ACC112 (cell line): ENCODE measurements around the gene TOGARAM2.
A peak's percentile ranks its signal among the peaks of the same experiment; 100 is the strongest.

Experiments used
- H2AFZ ChIP-seq: fragments of 200-600 bp; sonication (generic); one replicate; pipeline ENCODE4 v1.6.0; 2017; ENCODE audit warnings: antibody characterized with exemption, low read length; ENCODE audit not compliant: unreplicated experiment
- H3K27ac ChIP-seq: fragments of 200-600 bp; sonication (generic); 2 replicates; pipeline ENCODE4 v1.5.1; 2014; ENCODE audit warnings: low read depth, mild to moderate bottlenecking, antibody characterized with exemption, low read length, moderate library complexity
- H3K27me3 ChIP-seq: fragments of 200-600 bp; sonication (generic); 2 replicates; pipeline ENCODE4 v1.6.1; 2014; ENCODE audit warnings: mild to moderate bottlenecking, antibody characterized with exemption, low read length, moderate library complexity, mixed read lengths; ENCODE audit not compliant: insufficient read depth
- H3K36me3 ChIP-seq: fragments of 200-600 bp; sonication (generic); 2 replicates; pipeline ENCODE4 v1.6.1; 2016; ENCODE audit warnings: mild to moderate bottlenecking, antibody characterized with exemption, low read length, moderate library complexity, mixed read lengths; ENCODE audit not compliant: insufficient read depth
- H3K4me1 ChIP-seq: fragments of 200-600 bp; sonication (generic); one replicate; pipeline ENCODE4 v1.6.1; 2016; ENCODE audit warnings: low read length, mixed read lengths; ENCODE audit not compliant: insufficient read depth, unreplicated experiment, control insufficient read depth
- H3K4me3 ChIP-seq: fragments of 200-600 bp; sonication (generic); 2 replicates; pipeline ENCODE4 v1.5.1; 2014; ENCODE audit warnings: mild to moderate bottlenecking, low read depth, low read length
- H3K79me2 ChIP-seq: fragments of 200-600 bp; sonication (generic); one replicate; pipeline ENCODE4 v1.6.0; 2016; ENCODE audit warnings: low read length; ENCODE audit not compliant: control insufficient read depth, unreplicated experiment, insufficient read depth

The TOGARAM2 gene

GRCh38 chr2:28955467-28955866, 25.6 kb upstream of the TOGARAM2 start:
- H3K27me3 ChIP-seq: no peaks in the 10 kb centered on the region
- H3K27ac ChIP-seq: no peak overlapping the region
- H3K36me3 ChIP-seq: no peaks in the 10 kb centered on the region
- H3K79me2 ChIP-seq: no peaks in the 10 kb centered on the region
- H2AFZ ChIP-seq: no peak overlapping the region
- H3K4me1 ChIP-seq: peaks cover 22% of the 10 kb centered on the region
- H3K4me3 ChIP-seq: no peak overlapping the region

GRCh38 chr2:28956415-28956826, 24.7 kb upstream of the TOGARAM2 start:
- Histone ChIP-seq H3K4me3 (peak overlapping the region; percentile 62; the same call in 1 of the 2 replicates), H3K27ac (no peak overlapping the region), H3K27me3 (no peaks in the 10 kb centered on the region), H3K79me2 (no peaks in the 10 kb centered on the region), H3K4me1 (peaks cover 16% of the 10 kb centered on the region), H2AFZ (peak overlapping the region; percentile 61), H3K36me3 (no peaks in the 10 kb centered on the region)

- H2AFZ ChIP-seq: no peak overlapping the region
- H3K79me2 ChIP-seq: no peaks in the 10 kb centered on the region
- peaks cover 11% of the 10 kb centered on the region for H3K4me1 ChIP-seq
- no peak overlapping the region for H3K27ac ChIP-seq
- no peaks in the 10 kb centered on the region for H3K27me3 ChIP-seq
- H3K4me3 ChIP-seq: peak overlapping the region; percentile 62; the same call in 1 of the 2 replicates
- H3K36me3 ChIP-seq: no peaks in the 10 kb centered on the region
Observed at GRCh38 chr2:28956890-28957289, 24.2 kb upstream of the TOGARAM2 start.

- Histone ChIP-seq H3K27me3 (no peaks in the 10 kb centered on the region), H2AFZ (no peak overlapping the region), H3K36me3 (no peaks in the 10 kb centered on the region), H3K4me1 (peaks cover 4% of the 10 kb centered on the region), H3K4me3 (no peak overlapping the region), H3K27ac (no peak overlapping the region), H3K79me2 (no peaks in the 10 kb centered on the region)
Observed at GRCh38 chr2:28958689-28959088, 22.4 kb upstream of the TOGARAM2 start.

- no peak overlapping the region for H2AFZ ChIP-seq
- peaks cover 4% of the 10 kb centered on the region for H3K4me1 ChIP-seq
- H3K27ac ChIP-seq: no peak overlapping the region
- H3K4me3 ChIP-seq: no peak overlapping the region
- H3K27me3 ChIP-seq: no peaks in the 10 kb centered on the region
- H3K36me3 ChIP-seq: no peaks in the 10 kb centered on the region
- H3K79me2 ChIP-seq: no peaks in the 10 kb centered on the region
Observed at GRCh38 chr2:28960401-28960800, 20.7 kb upstream of the TOGARAM2 start.

- Histone ChIP-seq H2AFZ (no peak overlapping the region), H3K4me1 (peaks cover 4% of the 10 kb centered on the region), H3K27me3 (no peaks in the 10 kb centered on the region), H3K4me3 (no peak overlapping the region), H3K79me2 (no peaks in the 10 kb centered on the region), H3K27ac (no peak overlapping the region), H3K36me3 (no peaks in the 10 kb centered on the region)
Observed at GRCh38 chr2:28962505-28962904, 18.6 kb upstream of the TOGARAM2 start.

- H3K4me1 ChIP-seq: no peaks in the 10 kb centered on the region
- H3K4me3 ChIP-seq: no peak overlapping the region
- no peak overlapping the region for H2AFZ ChIP-seq
- H3K79me2 ChIP-seq: no peaks in the 10 kb centered on the region
- H3K27ac ChIP-seq: no peak overlapping the region
- no peaks in the 10 kb centered on the region for H3K27me3 ChIP-seq
- no peaks in the 10 kb centered on the region for H3K36me3 ChIP-seq
Observed at GRCh38 chr2:28970464-28971160, 10.5 kb upstream of the TOGARAM2 start.

- Histone ChIP-seq H3K36me3 (no peaks in the 10 kb centered on the region), H3K27ac (no peak overlapping the region), H2AFZ (no peak overlapping the region), H3K4me1 (no peaks in the 10 kb centered on the region), H3K4me3 (no peak overlapping the region), H3K27me3 (no peaks in the 10 kb centered on the region), H3K79me2 (no peaks in the 10 kb centered on the region)
Observed at GRCh38 chr2:28972778-28973335, 8.2 kb upstream of the TOGARAM2 start.

- no peak overlapping the region for H3K27ac ChIP-seq
Observed at GRCh38 chr2:28974252-28974651, 6.8 kb upstream of the TOGARAM2 start.

GRCh38 chr2:28975671-28976070, 5.4 kb upstream of the TOGARAM2 start:
- H3K27me3 ChIP-seq: no peaks in the 10 kb centered on the region
- H3K4me1 ChIP-seq: no peaks in the 10 kb centered on the region
- no peak overlapping the region for H3K27ac ChIP-seq
- no peak overlapping the region for H3K4me3 ChIP-seq
- no peak overlapping the region for H2AFZ ChIP-seq
- no peaks in the 10 kb centered on the region for H3K79me2 ChIP-seq
- no peaks in the 10 kb centered on the region for H3K36me3 ChIP-seq

More at GRCh38 chr2:28974252-28974651, 6.8 kb upstream of the TOGARAM2 start:
- Histone ChIP-seq H3K27me3 (no peaks in the 10 kb centered on the region), H3K36me3 (no peaks in the 10 kb centered on the region), H3K4me1 (no peaks in the 10 kb centered on the region), H2AFZ (no peak overlapping the region), H3K4me3 (no peak overlapping the region), H3K79me2 (no peaks in the 10 kb centered on the region)

- no peaks in the 10 kb centered on the region for H3K79me2 ChIP-seq
- no peak overlapping the region for H3K27ac ChIP-seq
- H3K4me1 ChIP-seq: no peaks in the 10 kb centered on the region
- no peak overlapping the region for H3K4me3 ChIP-seq
- H2AFZ ChIP-seq: no peak overlapping the region
- H3K36me3 ChIP-seq: no peaks in the 10 kb centered on the region
- H3K27me3 ChIP-seq: no peaks in the 10 kb centered on the region
Observed at GRCh38 chr2:28976584-28976983, 4.5 kb upstream of the TOGARAM2 start.
